ENCODE data around the gene RNASE4.

RNASE4 gene

DNA sequence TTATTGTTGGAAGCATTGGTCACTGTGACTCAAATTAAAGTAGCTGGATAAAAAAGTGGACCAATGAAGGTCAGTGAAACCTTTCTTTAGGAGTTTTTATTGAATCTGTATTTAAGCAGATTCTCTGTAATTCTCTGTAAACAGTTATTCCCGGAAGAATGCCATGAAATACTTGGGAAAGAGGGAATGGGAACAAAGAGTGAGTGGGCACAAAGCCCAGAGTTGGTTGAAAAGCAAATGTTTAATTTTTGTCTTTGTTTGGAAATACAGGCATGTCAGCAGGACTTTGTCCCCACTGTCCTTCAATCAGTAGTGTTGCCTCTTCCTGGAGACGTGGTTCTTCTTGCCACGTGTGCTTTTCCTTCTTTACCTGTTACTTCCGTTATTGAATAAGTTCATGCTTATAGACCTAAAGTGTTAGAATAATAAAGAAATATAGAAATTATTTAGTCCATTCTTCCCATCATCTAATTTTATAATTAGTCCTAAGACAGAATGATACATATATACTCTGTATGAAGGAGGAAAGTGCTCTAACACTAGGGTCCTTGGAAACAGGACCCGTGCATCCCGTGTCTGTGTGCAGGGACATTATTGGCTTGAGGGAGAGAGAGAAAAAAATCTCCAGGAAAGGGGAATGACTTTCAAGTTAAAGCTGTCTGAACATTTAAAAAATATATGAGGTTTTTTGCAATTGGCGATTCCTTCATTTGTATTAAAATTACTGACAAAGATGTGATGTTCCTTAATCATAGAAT lies 2.2 kb downstream of the RNASE4 start:
- no peaks in the 10 kb centered on the region for H3K36me3 ChIP-seq (ENCODE audit: control insufficient read depth in 4 of 4, insufficient read depth in 4 of 4, low read length in 3 of 4)
- peaks cover 9 to 36% (median 21%) of the 10 kb centered on the region in 4 experiments for H3K4me1 ChIP-seq (ENCODE audit: control extremely low read depth in 1 of 4, control insufficient read depth in 4 of 4, insufficient read depth in 4 of 4, low read length in 3 of 4)
- H3K27me3 ChIP-seq (replicated peaks in 2 of 5; ENCODE audit: control insufficient read depth in 4 of 5, insufficient read depth in 5 of 5, low read length in 4 of 5), result no peaks in the 10 kb centered on the region
- POLR2A ChIA-PET, result no interaction called here
- no peak for DNase-seq
- WGBS (ENCODE audit: insufficient coverage), result 95% methylated on average over 4 of the region's 7 CpGs
- H3K9me3 ChIP-seq (ENCODE audit: control extremely low read depth in 1 of 5, control insufficient read depth in 4 of 5, insufficient read depth in 2 of 5, low read depth in 1 of 5, low read length in 4 of 5), result no peaks in the 10 kb centered on the region
- H3K4me3 ChIP-seq (ENCODE audit: control insufficient read depth in 1 of 7, extremely low read depth in 1 of 7, insufficient read depth in 4 of 7, low read depth in 2 of 7, low read length in 6 of 7), result no peak overlapping the region
- CTCF ChIA-PET, result interaction anchor here (0.9 to 9.0 kb wide), 7 partner anchors 10 to 217 kb away, joined by 3 to 73 read pairs (median 5); partner anchors contain the start of gene PNP
- H3K27ac ChIP-seq (ENCODE audit: insufficient read depth in 1 of 2, low read depth in 1 of 2, low read length in 2 of 2, poor library complexity in 1 of 2, severe bottlenecking in 2 of 2), result no peak overlapping the region

DNA sequence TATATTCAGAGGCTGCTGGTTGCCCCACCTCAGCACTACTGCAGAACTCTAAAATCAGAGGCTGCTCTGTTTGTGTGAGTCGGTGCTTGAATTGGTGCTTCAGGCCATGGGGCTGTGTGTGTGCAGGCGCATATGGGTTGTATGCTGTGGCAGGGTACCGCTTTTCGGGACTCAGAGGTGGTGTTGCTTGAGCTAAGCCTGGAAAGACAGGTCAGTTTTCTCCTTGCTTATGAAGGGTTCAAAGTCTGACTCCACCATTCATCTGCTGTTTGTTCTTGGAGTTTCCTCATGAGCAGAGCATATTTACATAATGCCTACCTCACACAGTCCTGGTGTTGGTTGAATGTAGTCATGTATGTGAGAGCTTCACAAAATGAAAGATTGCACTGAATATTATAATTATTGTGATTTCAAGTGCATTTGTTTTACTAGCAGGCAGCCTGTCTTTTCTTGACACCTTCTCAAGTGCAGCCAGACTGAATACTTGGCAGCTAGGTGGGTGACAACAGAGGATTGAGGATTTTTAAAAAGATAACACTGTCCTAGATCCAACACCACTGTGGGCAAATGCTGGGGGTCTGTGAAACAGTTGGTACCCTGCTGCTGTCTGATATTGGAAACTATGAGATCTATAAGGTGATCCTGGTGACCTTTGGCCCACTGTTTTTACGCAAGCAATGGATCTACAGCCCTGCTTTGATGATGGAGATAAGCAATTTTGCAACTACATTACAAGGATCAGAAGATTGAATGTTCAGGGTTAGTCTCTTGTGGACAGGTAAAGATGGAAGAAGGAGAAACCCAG lies 3.2 kb downstream of the RNASE4 start:
- Histone ChIP-seq H3K9me3 (ENCODE audit: control extremely low read depth in 1 of 5, control insufficient read depth in 4 of 5, insufficient read depth in 2 of 5, low read depth in 1 of 5, low read length in 4 of 5) (no peaks in the 10 kb centered on the region), H3K4me3 (ENCODE audit: control insufficient read depth in 1 of 7, extremely low read depth in 1 of 7, insufficient read depth in 4 of 7, low read depth in 2 of 7, low read length in 6 of 7) (no peak overlapping the region), H3K4me1 (ENCODE audit: control extremely low read depth in 1 of 4, control insufficient read depth in 4 of 4, insufficient read depth in 4 of 4, low read length in 3 of 4) (peaks cover 9 to 26% (median 12%) of the 10 kb centered on the region in 4 experiments), H3K36me3 (ENCODE audit: control insufficient read depth in 4 of 4, insufficient read depth in 4 of 4, low read length in 3 of 4) (no peaks in the 10 kb centered on the region), H3K27ac (ENCODE audit: insufficient read depth in 1 of 2, low read depth in 1 of 2, low read length in 2 of 2, poor library complexity in 1 of 2, severe bottlenecking in 2 of 2) (no peak overlapping the region), H3K27me3 (replicated peaks in 2 of 5; ENCODE audit: control insufficient read depth in 4 of 5, insufficient read depth in 5 of 5, low read length in 4 of 5) (no peaks in the 10 kb centered on the region)
- ChIA-PET CTCF (interaction anchor here (0.9 to 11.3 kb wide), 5 partner anchors 9 to 218 kb away, joined by 3 to 179 read pairs (median 6); partner anchors contain the start of gene PNP), POLR2A (interaction anchor here (0.5 kb wide), 1 partner anchor 42 kb away, joined by 3 read pairs; no protein-coding TSS in a partner anchor)
- DNase-seq, result no peak
- no CpG with 5 or more reads among the region's 5 CpGs for WGBS (ENCODE audit: insufficient coverage)

DNA sequence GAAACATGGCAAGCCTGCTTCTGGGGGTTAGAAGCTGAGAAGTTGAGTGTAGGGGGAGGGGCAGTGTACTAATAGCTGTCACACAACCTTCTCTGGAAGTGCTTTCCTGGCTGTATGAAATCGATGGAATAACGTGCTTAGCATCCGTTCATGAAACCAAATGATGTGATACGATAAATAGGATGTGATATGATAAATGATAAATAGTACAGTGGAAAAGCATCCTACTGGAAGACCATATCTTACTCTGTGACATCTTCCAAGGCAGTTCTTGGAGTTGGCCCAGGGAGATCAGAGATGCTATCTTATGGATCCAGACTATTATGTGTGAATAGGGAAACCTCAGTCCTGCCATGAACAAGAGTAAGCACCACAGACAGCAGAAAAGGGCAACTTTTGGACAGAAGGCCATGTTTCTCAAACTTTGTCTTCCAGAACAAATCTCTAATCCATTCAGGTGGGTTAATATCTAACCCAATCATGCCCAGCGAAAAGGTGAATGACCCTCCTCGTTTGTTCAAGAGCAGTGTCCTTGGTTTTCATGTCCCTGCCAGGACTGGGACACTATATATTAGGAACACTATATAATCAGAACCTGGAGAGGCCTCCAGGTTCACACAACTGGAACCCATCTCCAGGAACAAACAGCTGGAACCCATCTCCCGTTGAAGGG lies 3.9 kb downstream of the RNASE4 start, which contains the start of gene ANG:
Gene ANG, plus strand, starts transcription at position 598 of the 673 bp plus-strand sequence. CDS start 4,801 bp downstream, outside the sequence.
- CTCF ChIA-PET, result interaction anchor here (1.4 to 11.3 kb wide), 3 partner anchors 10 to 78 kb away, joined by 4 to 179 read pairs (median 8); no protein-coding TSS in a partner anchor
- H3K4me3 ChIP-seq (ENCODE audit: control insufficient read depth in 1 of 7, extremely low read depth in 1 of 7, insufficient read depth in 4 of 7, low read depth in 2 of 7, low read length in 6 of 7), result no peak within 1 kb of the TSS
- no peak for DNase-seq
- POLR2A ChIA-PET, result interaction anchor here (0.5 kb wide), 1 partner anchor 41 kb away, joined by 3 read pairs; no protein-coding TSS in a partner anchor
- H3K9me3 ChIP-seq (ENCODE audit: control extremely low read depth in 1 of 5, control insufficient read depth in 4 of 5, insufficient read depth in 2 of 5, low read depth in 1 of 5, low read length in 4 of 5), result no peaks in the 10 kb centered on the region
- H3K27me3 ChIP-seq (replicated peaks in 2 of 5; ENCODE audit: control insufficient read depth in 4 of 5, insufficient read depth in 5 of 5, low read length in 4 of 5), result no peaks in the 10 kb centered on the region
- no peak within 1 kb of the TSS for H3K27ac ChIP-seq (ENCODE audit: insufficient read depth in 1 of 2, low read depth in 1 of 2, low read length in 2 of 2, poor library complexity in 1 of 2, severe bottlenecking in 2 of 2)
- H3K4me1 ChIP-seq (ENCODE audit: control extremely low read depth in 1 of 4, control insufficient read depth in 4 of 4, insufficient read depth in 4 of 4, low read length in 3 of 4), result peaks cover 7 to 20% (median 11%) of the 10 kb centered on the region in 4 experiments
- WGBS (ENCODE audit: insufficient coverage), result 100% methylated on average over 3 of the region's 7 CpGs
- no peaks in the 10 kb centered on the region for H3K36me3 ChIP-seq (ENCODE audit: control insufficient read depth in 4 of 4, insufficient read depth in 4 of 4, low read length in 3 of 4)

DNA sequence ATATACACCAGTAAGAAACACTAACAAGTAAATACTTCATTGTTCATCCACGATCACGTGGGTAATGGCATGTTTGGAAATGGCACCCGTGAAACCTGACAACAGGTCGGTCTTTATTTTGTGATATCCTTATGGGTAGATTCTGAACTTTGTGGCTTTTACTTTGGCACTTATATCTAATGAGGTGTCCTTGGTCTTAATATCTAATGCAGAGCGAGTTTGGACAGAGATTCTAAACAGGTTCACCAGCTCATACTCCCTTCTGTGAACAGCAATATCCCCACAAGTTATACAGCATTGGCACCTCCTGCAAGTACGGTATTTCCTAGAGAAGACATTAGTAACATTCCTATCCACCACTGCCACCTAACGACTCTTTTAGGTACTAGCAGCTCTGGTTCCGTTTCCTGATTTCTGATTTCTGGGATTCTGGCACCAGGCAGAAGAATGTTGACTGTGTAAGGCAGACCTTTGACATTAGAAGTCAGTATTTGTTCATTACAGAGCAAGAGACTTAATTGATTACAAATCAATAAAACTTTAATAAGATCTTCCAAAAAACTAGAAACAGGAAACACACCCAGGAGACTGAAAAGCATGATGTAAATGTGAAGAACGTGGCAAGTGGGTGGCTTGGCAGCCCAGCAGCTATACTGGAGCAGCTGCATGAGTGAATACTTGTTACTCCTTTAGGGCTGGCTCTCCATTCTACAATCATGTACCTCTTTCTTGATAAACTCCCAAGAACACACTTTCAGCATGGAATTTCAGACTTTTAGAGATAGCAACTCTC lies 6.7 kb downstream of the RNASE4 start:
- CTCF ChIA-PET, result interaction anchor here (0.6 to 11.3 kb wide), 31 partner anchors 9 to 373 kb away, joined by 3 to 179 read pairs (median 4); partner anchors contain the start of gene RNASE11
- 0% methylated on average over 1 of the region's 9 CpGs for WGBS (ENCODE audit: insufficient coverage)
- Histone ChIP-seq H3K27me3 (replicated peaks in 2 of 5; ENCODE audit: control insufficient read depth in 4 of 5, insufficient read depth in 5 of 5, low read length in 4 of 5) (no peaks in the 10 kb centered on the region), H3K27ac (ENCODE audit: insufficient read depth in 1 of 2, low read depth in 1 of 2, low read length in 2 of 2, poor library complexity in 1 of 2, severe bottlenecking in 2 of 2) (no peak overlapping the region), H3K9me3 (ENCODE audit: control extremely low read depth in 1 of 5, control insufficient read depth in 4 of 5, insufficient read depth in 2 of 5, low read depth in 1 of 5, low read length in 4 of 5) (no peaks in the 10 kb centered on the region), H3K36me3 (ENCODE audit: control insufficient read depth in 4 of 4, insufficient read depth in 4 of 4, low read length in 3 of 4) (no peaks in the 10 kb centered on the region), H3K4me1 (ENCODE audit: control extremely low read depth in 1 of 4, control insufficient read depth in 4 of 4, insufficient read depth in 4 of 4, low read length in 3 of 4) (no peaks in the 10 kb centered on the region), H3K4me3 (ENCODE audit: control insufficient read depth in 1 of 7, extremely low read depth in 1 of 7, insufficient read depth in 4 of 7, low read depth in 2 of 7, low read length in 6 of 7) (no peak overlapping the region)
- POLR2A ChIA-PET, result interaction anchor here (0.6 to 1.3 kb wide), 2 partner anchors 82 to 165 kb away, joined by 3 read pairs; no protein-coding TSS in a partner anchor
- peak; percentile 75 to 85 (median 82) for DNase-seq

DNA sequence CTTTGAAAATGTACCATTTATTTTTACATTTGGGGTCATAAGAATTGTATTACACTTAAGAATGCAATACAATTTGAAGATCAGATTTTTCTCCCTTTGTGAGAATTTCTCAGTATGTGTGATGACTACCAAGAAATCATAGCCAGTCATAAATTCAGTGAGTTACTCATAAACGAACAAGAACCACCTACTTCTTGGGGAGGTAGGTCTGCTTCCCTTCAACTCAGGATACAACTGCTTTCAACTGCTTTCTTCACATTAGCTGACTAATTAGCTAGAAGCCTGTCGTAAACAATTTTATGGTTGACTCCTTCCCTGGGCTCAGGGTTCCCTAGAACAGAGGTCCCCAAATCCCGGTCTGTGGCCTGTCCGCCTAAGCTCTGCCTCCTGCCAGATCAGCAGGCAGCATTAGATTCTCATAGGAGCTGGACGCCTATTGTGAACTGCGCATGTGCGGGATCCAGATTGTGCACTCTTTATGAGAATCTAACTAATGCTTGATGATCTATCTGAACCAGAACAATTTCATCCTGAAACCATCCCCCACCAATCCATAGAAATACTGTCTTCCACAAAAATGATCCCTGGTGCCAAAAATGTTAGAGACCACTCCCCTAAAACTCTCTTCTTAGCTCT lies 7.9 kb downstream of the RNASE4 start:
- H3K4me3 ChIP-seq (ENCODE audit: control insufficient read depth in 1 of 7, extremely low read depth in 1 of 7, insufficient read depth in 4 of 7, low read depth in 2 of 7, low read length in 6 of 7), result no peak overlapping the region

DNA sequence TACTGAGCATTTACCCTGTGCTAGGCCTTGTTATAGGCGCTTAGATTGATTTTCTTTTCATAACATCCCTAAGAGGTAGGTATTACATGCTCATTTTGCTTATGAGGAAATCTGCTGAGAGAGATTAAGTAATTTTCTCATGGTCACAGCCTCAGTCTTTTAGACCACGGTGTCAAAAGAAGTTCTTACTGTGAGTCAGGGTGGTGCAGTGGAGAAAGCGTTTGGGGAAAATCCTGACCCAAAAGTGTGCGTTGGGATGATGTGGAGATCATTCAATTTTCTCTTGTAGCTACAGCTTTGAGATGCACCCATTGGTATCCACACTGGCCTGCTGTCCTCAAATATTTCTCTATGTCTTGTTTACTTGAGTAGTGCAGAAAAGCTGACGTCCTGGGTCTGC lies 12.4 kb downstream of the RNASE4 start:
- Histone ChIP-seq H3K27ac (ENCODE audit: insufficient read depth in 1 of 2, low read depth in 1 of 2, low read length in 2 of 2, poor library complexity in 1 of 2, severe bottlenecking in 2 of 2) (no peak overlapping the region), H3K4me1 (ENCODE audit: control extremely low read depth in 1 of 4, control insufficient read depth in 4 of 4, insufficient read depth in 4 of 4, low read length in 3 of 4) (peaks cover 0 to 7% (median 5%) of the 10 kb centered on the region in 4 experiments), H3K27me3 (replicated peaks in 2 of 5; ENCODE audit: control insufficient read depth in 4 of 5, insufficient read depth in 5 of 5, low read length in 4 of 5) (no peaks in the 10 kb centered on the region), H3K36me3 (ENCODE audit: control insufficient read depth in 4 of 4, insufficient read depth in 4 of 4, low read length in 3 of 4) (no peaks in the 10 kb centered on the region), H3K4me3 (ENCODE audit: control insufficient read depth in 1 of 7, extremely low read depth in 1 of 7, insufficient read depth in 4 of 7, low read depth in 2 of 7, low read length in 6 of 7) (no peak overlapping the region), H3K9me3 (ENCODE audit: control extremely low read depth in 1 of 5, control insufficient read depth in 4 of 5, insufficient read depth in 2 of 5, low read depth in 1 of 5, low read length in 4 of 5) (no peaks in the 10 kb centered on the region)
- 95% methylated on average over 3 of the region's 5 CpGs for WGBS (ENCODE audit: insufficient coverage)
- DNase-seq, result no peak
- ChIA-PET CTCF (interaction anchor here (0.5 to 11.3 kb wide), 28 partner anchors 10 to 275 kb away, joined by 3 to 179 read pairs (median 4); partner anchors contain the start of gene RNASE4), POLR2A (no interaction called here)

More for the DNA sequence above, 7.9 kb downstream of the RNASE4 start:
- Histone ChIP-seq H3K36me3 (ENCODE audit: control insufficient read depth in 4 of 4, insufficient read depth in 4 of 4, low read length in 3 of 4) (no peaks in the 10 kb centered on the region), H3K4me1 (ENCODE audit: control extremely low read depth in 1 of 4, control insufficient read depth in 4 of 4, insufficient read depth in 4 of 4, low read length in 3 of 4) (peaks cover 0 to 4% (median 3%) of the 10 kb centered on the region in 4 experiments), H3K27me3 (replicated peaks in 2 of 5; ENCODE audit: control insufficient read depth in 4 of 5, insufficient read depth in 5 of 5, low read length in 4 of 5) (no peaks in the 10 kb centered on the region), H3K27ac (ENCODE audit: insufficient read depth in 1 of 2, low read depth in 1 of 2, low read length in 2 of 2, poor library complexity in 1 of 2, severe bottlenecking in 2 of 2) (no peak overlapping the region), H3K9me3 (ENCODE audit: control extremely low read depth in 1 of 5, control insufficient read depth in 4 of 5, insufficient read depth in 2 of 5, low read depth in 1 of 5, low read length in 4 of 5) (no peaks in the 10 kb centered on the region)
- ChIA-PET CTCF (interaction anchor here (0.9 to 11.3 kb wide), 19 partner anchors 8 to 374 kb away, joined by 3 to 179 read pairs (median 5); no protein-coding TSS in a partner anchor), POLR2A (no interaction called here)
- DNase-seq, result no peak
- 95% methylated on average over 6 of the region's 7 CpGs for WGBS (ENCODE audit: insufficient coverage)
